Cerebellar nuclear complex (tissue), 1 donor: ENCODE measurements around the gene PCDHGA5.
"Not testable (repeated sequence)": the region's sequence is repeated elsewhere in the genome, so short reads cannot be mapped to it uniquely, and the experiment has no call there.

Source experiments
- DNase-seq, 2 experiments: peaks; one replicate each; lab custom pipeline; 2025; lab: John Stamatoyannopoulos, UW

Gene PCDHGA5

DNA sequence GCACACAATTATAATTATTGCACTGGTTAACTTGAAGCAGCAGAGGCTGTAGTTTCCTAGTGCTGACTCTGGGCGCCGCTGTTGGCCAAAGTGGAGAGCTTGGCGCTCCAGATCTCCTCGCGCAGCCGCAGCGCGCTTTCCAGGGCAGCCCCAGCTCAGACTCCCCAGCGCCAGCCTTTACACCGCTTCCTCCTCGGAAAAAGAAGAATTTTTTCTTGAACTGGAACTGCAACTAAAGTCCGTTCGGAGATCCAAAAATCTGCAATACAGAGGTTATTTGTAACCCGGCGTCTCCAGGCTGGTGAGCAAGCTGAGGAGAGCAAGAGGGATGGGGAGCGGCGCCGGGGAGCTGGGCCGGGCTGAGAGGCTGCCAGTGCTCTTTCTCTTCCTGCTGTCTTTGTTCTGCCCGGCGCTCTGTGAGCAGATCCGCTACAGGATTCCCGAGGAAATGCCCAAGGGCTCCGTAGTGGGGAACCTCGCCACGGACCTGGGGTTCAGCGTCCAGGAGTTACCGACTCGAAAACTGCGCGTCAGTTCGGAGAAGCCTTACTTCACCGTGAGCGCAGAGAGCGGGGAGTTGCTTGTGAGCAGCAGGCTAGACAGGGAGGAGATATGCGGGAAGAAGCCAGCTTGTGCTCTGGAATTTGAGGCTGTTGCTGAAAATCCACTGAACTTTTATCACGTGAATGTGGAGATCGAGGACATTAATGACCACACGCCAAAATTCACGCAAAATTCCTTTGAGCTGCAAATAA, 23.8 kb downstream of the PCDHGA5 start, which contains the start of gene PCDHGB4:
TSS of gene PCDHGB4 (plus strand) at position 142 of the 755 bp plus-strand sequence. CDS start at position 329, 187 bp downstream.
- not testable (repeated sequence) for DNase-seq

- no peak for DNase-seq
Observed at GRCh38 chr5:141388661-141389060, 24.7 kb downstream of the PCDHGA5 start.

GRCh38 chr5:141389153-141390042, 25.4 kb downstream of the PCDHGA5 start:
- no peak for DNase-seq

GRCh38 chr5:141392429-141393198, 28.7 kb downstream of the PCDHGA5 start, which contains the start of gene PCDHGA8:
Gene PCDHGA8, plus strand, starts transcription at chr5:141392633. Its CDS starts 181 bp downstream, at chr5:141392814.
- DNase-seq: no peak

- no peak for DNase-seq
Observed at GRCh38 chr5:141393267-141393666, 29.3 kb downstream of the PCDHGA5 start.

- not testable (repeated sequence) for DNase-seq
Observed at GRCh38 chr5:141394401-141395187, 30.6 kb downstream of the PCDHGA5 start.

- not testable (repeated sequence) for DNase-seq
Observed at GRCh38 chr5:141397756-141398551, 34.0 kb downstream of the PCDHGA5 start, which contains the start of gene PCDHGB5. Gene PCDHGB5, plus strand, starts transcription at chr5:141397947. Its CDS starts 181 bp downstream, at chr5:141398128.

DNA sequence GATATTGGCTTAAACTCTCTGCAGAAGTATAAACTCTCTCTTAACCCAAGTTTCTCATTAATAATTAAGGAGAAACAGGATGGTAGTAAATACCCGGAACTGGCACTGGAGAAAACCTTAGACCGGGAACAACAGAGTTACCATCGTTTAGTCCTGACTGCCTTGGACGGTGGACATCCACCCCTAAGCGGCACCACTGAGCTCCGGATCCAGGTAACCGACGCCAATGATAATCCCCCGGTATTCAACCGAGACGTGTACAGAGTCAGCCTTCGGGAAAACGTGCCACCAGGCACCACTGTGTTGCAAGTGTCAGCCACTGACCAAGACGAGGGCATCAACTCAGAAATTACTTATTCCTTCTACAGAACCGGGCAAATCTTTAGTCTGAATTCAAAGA, 34.6 kb downstream of the PCDHGA5 start:
- DNase-seq: no peak

DNA sequence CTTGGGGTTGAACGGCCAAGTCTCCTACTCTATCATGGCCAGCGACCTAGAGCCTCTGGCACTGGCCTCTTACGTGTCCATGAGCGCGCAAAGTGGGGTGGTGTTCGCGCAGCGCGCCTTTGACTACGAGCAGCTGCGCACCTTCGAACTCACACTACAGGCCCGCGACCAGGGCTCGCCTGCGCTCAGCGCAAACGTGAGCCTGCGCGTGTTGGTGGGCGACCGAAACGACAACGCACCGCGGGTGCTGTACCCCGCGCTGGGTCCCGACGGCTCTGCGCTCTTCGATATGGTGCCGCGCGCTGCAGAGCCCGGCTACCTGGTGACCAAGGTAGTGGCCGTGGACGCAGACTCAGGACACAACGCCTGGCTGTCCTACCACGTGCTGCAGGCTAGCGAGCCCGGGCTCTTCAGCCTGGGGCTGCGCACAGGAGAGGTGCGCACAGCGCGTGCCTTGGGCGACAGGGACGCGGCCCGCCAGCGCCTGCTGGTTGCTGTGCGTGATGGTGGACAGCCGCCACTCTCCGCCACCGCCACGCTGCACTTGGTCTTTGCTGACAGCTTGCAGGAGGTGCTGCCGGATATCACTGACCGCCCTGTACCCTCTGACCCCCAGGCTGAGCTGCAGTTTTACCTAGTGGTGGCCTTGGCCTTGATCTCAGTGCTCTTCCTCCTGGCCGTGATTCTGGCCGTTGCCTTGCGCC, 35.7 kb downstream of the PCDHGA5 start:
- no peak for DNase-seq

DNA sequence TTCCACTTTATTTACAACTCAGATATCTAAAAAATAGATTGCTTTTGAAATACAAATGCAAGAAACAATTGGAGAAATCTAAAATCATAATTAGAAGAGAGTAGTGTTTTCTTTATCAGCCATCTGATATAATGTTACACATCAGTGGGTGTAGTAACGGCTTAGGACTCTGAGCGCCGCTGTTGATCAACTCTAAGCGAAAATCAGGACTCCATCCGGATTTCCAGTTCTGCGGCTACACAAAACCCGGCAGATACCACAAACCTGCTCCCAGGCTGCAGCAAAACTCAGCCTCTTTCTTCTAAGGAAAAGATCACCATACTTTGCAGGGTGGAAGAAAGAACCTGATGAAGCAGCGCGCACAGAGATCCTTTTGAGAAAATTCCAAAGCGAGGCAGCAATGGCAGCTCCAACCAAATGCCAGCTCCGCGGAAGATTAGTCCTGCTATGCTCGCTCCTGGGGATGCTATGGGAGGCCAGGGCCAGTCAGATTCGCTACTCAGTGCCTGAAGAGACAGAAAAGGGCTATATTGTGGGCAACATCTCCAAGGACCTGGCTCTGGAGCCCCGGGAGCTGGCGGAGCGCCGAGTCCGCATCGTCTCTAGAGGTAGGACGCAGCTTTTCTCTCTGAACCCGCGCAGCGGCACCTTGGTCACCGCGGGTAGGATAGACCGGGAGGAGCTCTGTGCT, 38.7 kb downstream of the PCDHGA5 start, which contains the start of gene PCDHGA9:
TSS of gene PCDHGA9 (plus strand) at position 226 of the 691 bp plus-strand sequence. CDS start at position 401, 175 bp downstream.
- DNase-seq: no peak

GRCh38 chr5:141403387-141403786, 39.4 kb downstream of the PCDHGA5 start:
- DNase-seq: no peak

DNA sequence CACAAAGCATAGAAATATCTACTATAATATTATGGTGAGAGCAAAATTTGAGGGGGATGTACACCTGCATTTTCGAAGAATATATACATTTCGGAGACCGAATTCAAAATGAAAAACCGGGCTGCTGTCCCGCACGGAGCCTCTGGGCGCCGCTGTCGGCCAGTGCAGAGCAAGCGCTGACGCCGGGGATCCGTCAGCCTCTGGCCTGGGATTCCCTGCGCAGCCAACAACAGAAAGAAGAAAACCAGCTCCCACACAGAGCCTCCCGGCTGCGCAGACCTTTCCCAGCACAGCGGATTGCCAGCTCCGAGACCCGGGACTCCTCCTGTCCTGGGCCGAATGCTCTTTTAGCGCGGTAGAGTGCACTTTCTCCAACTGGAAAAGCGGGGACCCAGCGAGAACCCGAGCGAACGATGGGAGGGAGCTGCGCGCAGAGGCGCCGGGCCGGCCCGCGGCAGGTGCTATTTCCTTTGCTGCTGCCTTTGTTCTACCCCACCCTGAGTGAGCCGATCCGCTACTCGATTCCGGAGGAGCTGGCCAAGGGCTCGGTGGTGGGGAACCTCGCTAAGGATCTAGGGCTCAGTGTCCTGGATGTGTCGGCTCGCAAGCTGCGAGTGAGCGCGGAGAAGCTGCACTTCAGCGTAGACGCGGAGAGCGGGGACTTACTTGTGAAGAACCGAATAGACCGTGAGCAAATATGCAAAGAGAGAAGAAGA, 44.0 kb downstream of the PCDHGA5 start, which contains the start of gene PCDHGB6:
TSS of gene PCDHGB6 (plus strand) at position 232 of the 716 bp plus-strand sequence. CDS start at position 414, 182 bp downstream.
- not testable (repeated sequence) for DNase-seq

GRCh38 chr5:141409598-141410306, 45.8 kb downstream of the PCDHGA5 start:
- DNase-seq: no peak

- no peak for DNase-seq
Observed at GRCh38 chr5:141411575-141411974, 47.6 kb downstream of the PCDHGA5 start.

DNA sequence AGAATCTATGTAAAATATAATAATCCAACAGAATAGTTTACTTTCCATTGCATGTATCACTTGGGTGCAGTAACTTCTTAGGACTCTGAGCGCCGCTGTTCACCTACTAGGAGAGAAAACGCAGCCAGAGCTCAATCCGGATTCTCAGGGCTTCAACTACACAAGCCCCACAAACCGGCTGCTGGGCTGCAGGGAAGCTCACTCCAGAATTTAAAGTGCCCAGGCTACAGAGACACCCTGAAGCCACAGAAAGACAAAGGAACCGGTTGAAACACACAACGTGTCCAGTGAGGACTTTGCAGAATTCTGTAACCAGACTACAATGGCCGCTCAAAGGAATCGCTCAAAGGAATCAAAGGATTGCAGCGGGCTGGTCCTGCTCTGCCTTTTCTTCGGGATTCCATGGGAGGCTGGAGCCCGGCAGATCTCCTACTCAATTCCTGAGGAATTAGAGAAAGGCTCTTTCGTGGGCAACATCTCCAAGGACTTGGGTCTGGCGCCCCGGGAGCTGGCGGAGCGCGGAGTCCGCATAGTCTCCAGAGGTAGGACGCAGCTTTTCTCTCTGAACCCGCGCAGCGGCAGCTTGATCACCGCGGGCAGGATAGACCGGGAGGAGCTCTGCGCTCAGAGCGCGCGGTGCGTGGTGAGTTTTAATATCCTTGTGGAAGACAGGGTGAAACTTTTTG, 49.0 kb downstream of the PCDHGA5 start, which contains the start of gene PCDHGA10:
TSS of gene PCDHGA10 (plus strand) at position 134 of the 686 bp plus-strand sequence. CDS start at position 323, 189 bp downstream.
- no peak for DNase-seq

DNA sequence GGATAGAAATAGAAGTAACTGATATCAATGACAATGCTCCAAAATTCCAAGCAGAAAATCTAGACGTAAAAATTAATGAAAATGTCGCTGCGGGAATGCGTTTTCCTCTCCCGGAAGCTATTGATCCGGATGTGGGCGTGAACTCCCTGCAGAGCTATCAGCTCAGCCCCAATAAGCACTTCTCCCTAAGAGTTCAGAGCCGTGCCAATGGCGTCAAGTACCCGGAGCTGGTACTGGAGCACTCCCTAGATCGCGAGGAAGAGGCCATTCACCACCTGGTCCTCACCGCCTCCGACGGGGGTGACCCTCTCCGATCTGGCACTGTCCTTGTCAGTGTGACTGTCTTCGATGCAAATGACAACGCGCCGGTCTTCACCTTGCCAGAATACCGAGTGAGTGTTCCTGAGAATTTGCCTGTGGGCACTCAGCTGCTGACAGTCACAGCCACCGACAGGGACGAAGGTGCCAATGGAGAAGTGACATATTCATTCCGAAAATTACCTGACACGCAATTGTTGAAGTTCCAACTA, 49.6 kb downstream of the PCDHGA5 start:
- DNase-seq: no peak
